Breast epithelium (tissue), 3 donors: ENCODE results near the gene SEMA4D.

Experiments used
- POLR2A ChIP-seq: fragments of 450-650 bp; IDR thresholded peaks from one replicate; pipeline ENCODE4 v1.6.1; 2016; ENCODE audit warnings: antibody characterized with exemption, mild to moderate bottlenecking, moderate library complexity
- TF ChIP-seq, protein P1 (sequence below), 3 donors: fragments of 450-650 bp; IDR thresholded peaks; one replicate each; pipeline ENCODE4 v1.5.1; 2016 to 2017; ENCODE audit warnings: antibody characterized with exemption in 3 of 3, mild to moderate bottlenecking in 3 of 3, moderate library complexity in 3 of 3

GRCh38 chr9:89473762-89474469 lies 24.0 kb downstream of the SEMA4D start:
- TF ChIP-seq, protein P1, sequence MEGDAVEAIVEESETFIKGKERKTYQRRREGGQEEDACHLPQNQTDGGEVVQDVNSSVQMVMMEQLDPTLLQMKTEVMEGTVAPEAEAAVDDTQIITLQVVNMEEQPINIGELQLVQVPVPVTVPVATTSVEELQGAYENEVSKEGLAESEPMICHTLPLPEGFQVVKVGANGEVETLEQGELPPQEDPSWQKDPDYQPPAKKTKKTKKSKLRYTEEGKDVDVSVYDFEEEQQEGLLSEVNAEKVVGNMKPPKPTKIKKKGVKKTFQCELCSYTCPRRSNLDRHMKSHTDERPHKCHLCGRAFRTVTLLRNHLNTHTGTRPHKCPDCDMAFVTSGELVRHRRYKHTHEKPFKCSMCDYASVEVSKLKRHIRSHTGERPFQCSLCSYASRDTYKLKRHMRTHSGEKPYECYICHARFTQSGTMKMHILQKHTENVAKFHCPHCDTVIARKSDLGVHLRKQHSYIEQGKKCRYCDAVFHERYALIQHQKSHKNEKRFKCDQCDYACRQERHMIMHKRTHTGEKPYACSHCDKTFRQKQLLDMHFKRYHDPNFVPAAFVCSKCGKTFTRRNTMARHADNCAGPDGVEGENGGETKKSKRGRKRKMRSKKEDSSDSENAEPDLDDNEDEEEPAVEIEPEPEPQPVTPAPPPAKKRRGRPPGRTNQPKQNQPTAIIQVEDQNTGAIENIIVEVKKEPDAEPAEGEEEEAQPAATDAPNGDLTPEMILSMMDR (IDR thresholded peaks at IDR 0.05), result no peak
- no peak for TF ChIP-seq POLR2A
